Breast epithelium (tissue), 4 donors: ENCODE results near the gene EPHB3. TPM values are rescaled to one million over a fixed set of nuclear protein-coding genes. Genes with fewer than 3 reads are reported as not detected.

Experiments
- DNase-seq, 2 donors: peaks; one replicate each; pipeline ENCODE4 v3.0.0-alpha.2; 2019; ENCODE audit warnings: low spot score in 2 of 2
- H3K27ac ChIP-seq, 2 donors: fragments of 200-600 bp; sonication (generic) in 1 of 2; one replicate each; pipeline ENCODE4 v1.5.1; 2016 to 2019; ENCODE audit warnings: mild to moderate bottlenecking in 1 of 2
- H3K27me3 ChIP-seq, 2 donors: fragments of 200-600 bp; sonication (generic) in 1 of 2; one replicate each; pipeline versions ENCODE4 v1.5.1 to v1.6.0; 2017 to 2019; ENCODE audit warnings: control low read depth in 1 of 2, mild to moderate bottlenecking in 1 of 2
- H3K36me3 ChIP-seq: fragments of 200-600 bp; one replicate; pipeline ENCODE4 v1.5.1; 2019
- H3K4me1 ChIP-seq, 2 donors: fragments of 200-600 bp; sonication (generic); one replicate each; pipeline ENCODE4 v1.5.1; 2016 to 2019; ENCODE audit warnings: control low read depth in 1 of 2
- H3K4me3 ChIP-seq, 3 donors: fragments of 200-600 bp; sonication (generic); 1 replicate in 2 of 3; 2 replicates in 1 of 3; pipeline ENCODE4 v1.5.1; 2016 to 2019; ENCODE audit warnings: mild to moderate bottlenecking in 3 of 3, moderate library complexity in 2 of 3
- H3K9me3 ChIP-seq, 2 donors: fragments of 200-600 bp; sonication (generic) in 1 of 2; one replicate each; pipeline ENCODE4 v1.5.1; 2016 to 2019; ENCODE audit warnings: control low read depth in 1 of 2
- CTCF ChIP-seq, 3 donors: fragments of 450-650 bp; IDR thresholded peaks; one replicate each; pipeline ENCODE4 v1.5.1; 2016 to 2017; ENCODE audit warnings: antibody characterized with exemption in 3 of 3, mild to moderate bottlenecking in 3 of 3, moderate library complexity in 3 of 3
- POLR2A ChIP-seq: fragments of 450-650 bp; IDR thresholded peaks from one replicate; pipeline ENCODE4 v1.6.1; 2016; ENCODE audit warnings: antibody characterized with exemption, mild to moderate bottlenecking, moderate library complexity
- POLR2AphosphoS5 ChIP-seq, 3 donors: sonication (generic); formaldehyde crosslinking; IDR thresholded peaks; one replicate each; pipeline ENCODE4 v1.6.1; 2017; ENCODE audit warnings: antibody characterized with exemption in 3 of 3
- intact Hi-C: fragments of 100-400 bp; cut with DNase I; formaldehyde crosslinking; loops from one replicate; pipeline ENCODE4 v1.15.1; 2023; ENCODE audit warnings: low total_unique reads
- total RNA-seq, 3 donors: library from RNA; depleted of rRNA; stranded (reverse); fragments of >200 nt; gene quantifications; one replicate each; pipeline ENCODE4 v1.1.0, GENCODE V29; 2016

Gene EPHB3
- total RNA-seq = 10 to 100 TPM in 1 of 3 donors, 1 to 10 TPM in 1, under 1 TPM in 1; 0.32 to 25.3 (median 7.9) TPM

DNA sequence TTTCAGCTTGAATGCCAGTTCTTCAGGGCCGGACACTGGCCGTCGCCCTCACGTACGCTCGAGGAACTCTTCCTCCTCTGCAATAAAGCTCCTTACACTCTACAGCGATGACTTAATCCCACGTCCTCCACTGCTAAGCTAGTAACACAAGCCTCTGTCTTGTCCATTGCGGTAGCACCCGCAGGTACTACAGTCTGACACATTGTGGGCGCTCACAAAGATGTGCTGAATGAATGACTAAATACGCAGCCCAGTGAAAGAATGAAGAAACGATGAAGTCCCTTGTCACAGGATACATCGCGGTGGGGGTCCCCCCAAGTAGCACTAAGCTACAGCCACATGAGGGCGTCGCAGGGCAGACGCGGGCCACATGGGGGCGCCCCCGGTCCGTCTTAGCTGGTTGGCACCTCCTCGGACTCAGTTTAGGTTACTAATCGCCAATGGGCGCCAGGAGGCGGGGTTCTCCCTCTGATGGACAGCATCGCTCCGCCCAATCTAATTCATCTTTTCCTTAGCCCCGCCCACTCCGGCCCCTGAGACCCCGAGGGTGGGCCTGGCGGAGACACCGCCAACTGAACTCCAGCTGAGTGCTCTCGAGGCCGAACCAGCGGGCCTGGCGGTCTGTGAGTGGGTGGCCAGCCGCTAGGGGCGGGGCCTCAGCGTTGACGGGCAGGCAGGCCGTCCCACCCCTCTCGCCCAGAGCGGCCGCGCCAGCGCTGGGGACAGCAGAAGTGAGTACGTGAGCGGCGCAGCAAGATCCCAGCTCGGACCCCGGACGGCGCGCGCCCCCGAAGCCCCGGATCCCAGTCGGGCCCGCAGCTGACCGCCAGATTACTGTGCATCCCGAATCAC lies at the start of gene EPHB3:
Gene EPHB3, plus strand, starts transcription at position 725 of the 852 bp plus-strand sequence. CDS start 451 bp downstream, outside the sequence.
- peak; percentile 99 for DNase-seq
- H3K4me1 ChIP-seq = peaks cover 3 to 20% of the 10 kb centered on the region in 2 donors
- peak within 1 kb of the TSS; percentile 54 to 87 (median 79) for H3K4me3 ChIP-seq
- H3K27me3 ChIP-seq = no peaks in the 10 kb centered on the region
- intact Hi-C loops = no loop called here
- no peaks in the 10 kb centered on the region for H3K9me3 ChIP-seq
- no peaks in the 10 kb centered on the region for H3K36me3 ChIP-seq
- H3K27ac ChIP-seq = peak within 1 kb of the TSS; percentile 93 to 96
- TF ChIP-seq POLR2AphosphoS5 (IDR thresholded peaks at IDR 0.05) (peak; percentile 67 to 80 (median 77)), POLR2A (peak; percentile 90), CTCF (IDR thresholded peaks at IDR 0.05) (peak; percentile 98 to 100 (median 100))

GRCh38 chr3:184512621-184513020 lies 49.0 kb upstream of the EPHB3 start:
- Histone ChIP-seq H3K36me3 (no peaks in the 10 kb centered on the region), H3K4me1 (no peaks in the 10 kb centered on the region), H3K27me3 (peaks cover 0 to 6% of the 10 kb centered on the region in 2 donors), H3K27ac (no peak overlapping the region), H3K4me3 (no peak overlapping the region), H3K9me3 (no peaks in the 10 kb centered on the region)
- no peak for DNase-seq
- TF ChIP-seq POLR2A (no peak), CTCF (IDR thresholded peaks at IDR 0.05) (no peak), POLR2AphosphoS5 (IDR thresholded peaks at IDR 0.05) (no peak)
- intact Hi-C loops = no loop called here

DNA sequence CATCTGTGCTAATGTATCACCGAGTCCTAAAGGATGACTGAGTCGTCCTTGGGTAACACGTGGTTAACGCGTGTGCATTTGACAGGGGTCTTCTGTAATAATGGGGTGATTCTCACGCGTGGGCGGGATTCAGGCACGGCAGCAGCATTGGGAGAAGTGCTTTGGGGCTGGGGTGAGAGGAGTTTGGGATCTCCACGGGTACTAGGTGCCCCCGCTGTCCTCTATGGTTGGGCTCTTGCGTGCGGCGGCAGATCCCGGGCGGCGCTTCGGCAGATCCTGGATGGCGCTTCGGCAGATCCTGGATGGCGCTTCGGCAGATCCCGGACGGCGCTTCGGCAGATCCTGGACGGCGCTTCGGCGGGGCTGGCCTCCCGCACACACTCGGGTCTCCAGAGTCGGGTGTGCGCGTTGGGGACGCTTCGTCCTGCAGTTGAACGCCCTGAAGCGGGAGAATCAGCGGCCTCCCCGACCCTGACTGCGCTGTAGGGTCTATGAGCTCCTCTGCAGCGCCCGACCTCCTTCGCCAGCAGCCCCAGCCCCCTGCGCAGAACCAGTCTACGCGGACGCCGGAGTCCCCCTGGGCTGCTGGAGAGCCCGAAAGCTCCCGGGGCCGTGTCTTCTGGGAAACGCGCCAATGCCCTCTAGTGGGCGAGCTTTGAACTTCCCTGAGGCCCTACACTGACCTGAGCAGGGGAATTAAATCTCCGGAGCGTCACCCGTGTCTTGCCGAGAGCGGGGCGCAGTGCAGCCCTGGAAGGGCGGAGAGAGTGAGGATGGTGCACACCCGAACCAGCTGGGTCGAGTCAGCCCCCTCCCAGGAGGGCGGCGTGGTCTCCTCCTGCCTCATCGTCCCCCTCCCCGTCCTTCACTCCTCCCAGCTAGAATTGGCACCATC lies 48.1 kb upstream of the EPHB3 start:
- H3K27ac ChIP-seq = no peak overlapping the region
- intact Hi-C loops = no loop called here

DNA sequence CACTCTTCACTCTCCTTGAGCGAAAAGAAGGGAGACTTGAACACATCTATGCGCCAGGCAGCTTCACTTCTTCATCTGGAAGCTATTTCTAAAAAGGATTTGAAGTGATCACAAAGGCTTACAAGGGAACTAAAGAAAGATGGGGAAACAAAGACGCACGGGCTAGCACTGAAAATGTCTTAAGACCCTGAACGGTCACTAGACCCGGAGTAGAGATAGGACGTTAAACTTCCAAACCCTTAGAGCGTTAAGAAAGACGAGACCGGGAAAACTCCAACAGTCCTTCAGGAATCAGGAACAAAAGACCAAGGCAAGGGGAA lies 47.5 kb upstream of the EPHB3 start:
- H3K36me3 ChIP-seq = no peaks in the 10 kb centered on the region

More for the DNA sequence above, 48.1 kb upstream of the EPHB3 start:
- peak overlapping the region; percentile 39 to 65 (median 48) for H3K4me3 ChIP-seq
- TF ChIP-seq CTCF (IDR thresholded peaks at IDR 0.05) (peak; percentile 48 to 86 (median 71)), POLR2A (no peak), POLR2AphosphoS5 (IDR thresholded peaks at IDR 0.05) (no peak)
- H3K4me1 ChIP-seq = no peaks in the 10 kb centered on the region
- peak; percentile 64 to 83 for DNase-seq
- H3K27me3 ChIP-seq = peaks cover 0 to 6% of the 10 kb centered on the region in 2 donors
- H3K36me3 ChIP-seq = no peaks in the 10 kb centered on the region
- H3K9me3 ChIP-seq = no peaks in the 10 kb centered on the region

More for the DNA sequence above, 47.5 kb upstream of the EPHB3 start:
- H3K27ac ChIP-seq = no peak overlapping the region
- H3K27me3 ChIP-seq = peaks cover 0 to 6% of the 10 kb centered on the region in 2 donors
- TF ChIP-seq CTCF (IDR thresholded peaks at IDR 0.05) (no peak), POLR2AphosphoS5 (IDR thresholded peaks at IDR 0.05) (no peak), POLR2A (no peak)
- peak overlapping the region; percentile 39 to 65 (median 48) for H3K4me3 ChIP-seq
- no peaks in the 10 kb centered on the region for H3K4me1 ChIP-seq
- H3K9me3 ChIP-seq = no peaks in the 10 kb centered on the region
- intact Hi-C loops = no loop called here
- no peak for DNase-seq
